Caco-2 (cell line): ENCODE results near the gene ARHGEF16. TPM values are rescaled to one million over a fixed set of nuclear protein-coding genes. Genes with fewer than 3 reads are reported as not detected.

Experiments used
- BruUV-seq: library from RNA; stranded (reverse); fragments of 400-500 nt; replicated peaks from 2 replicates; lab custom pipeline; 2021; lab: Mats Ljungman, UMichigan
- CTCF ChIA-PET: fragments of 300-600 bp; sonication (Branson Sonifier 250); formaldehyde crosslinking; loops from one replicate; lab custom pipeline; 2022; ENCODE audit warnings: antibody characterized with exemption; lab: Charles Lee
- POLR2A ChIA-PET: fragments of 300-600 bp; sonication (Branson Sonifier 250); formaldehyde crosslinking; loops from one replicate; lab custom pipeline; 2022; ENCODE audit warnings: antibody characterized with exemption; lab: Charles Lee
- DNase-seq, 2 experiments: peaks; one replicate each; pipeline versions ENCODE4 v3.0.0 to v3.0.0-alpha.2; 2020 to 2022
- H3K27me3 ChIP-seq: replicated peaks from 2 replicates; pipeline ENCODE4 v1.6.0; 2011; ENCODE audit warnings: low read length; ENCODE audit not compliant: control insufficient read depth, insufficient read depth
- H3K36me3 ChIP-seq: 2 replicates; pipeline ENCODE4 v1.5.1; 2011; ENCODE audit warnings: low read length; ENCODE audit not compliant: control insufficient read depth, insufficient read depth
- H3K4me1 ChIP-seq: fragments of 250-450 bp; sonication (Bioruptor Pico); 2 replicates; pipeline ENCODE4 v1.5.1; 2020; ENCODE audit warnings: mild to moderate bottlenecking
- H3K4me3 ChIP-seq: 2 replicates; pipeline ENCODE4 v1.5.1; 2011; ENCODE audit warnings: low read depth, mild to moderate bottlenecking, control low read depth, low read length
- H3K9me3 ChIP-seq: fragments of 250-450 bp; sonication (Bioruptor Pico); 2 replicates; pipeline ENCODE4 v1.5.1; 2020; ENCODE audit warnings: mild to moderate bottlenecking, moderate library complexity
- H3K27ac Mint-ChIP-seq: one replicate; pipeline ENCODE4 v1.8.0; 2022; ENCODE audit warnings: mixed read lengths; ENCODE audit not compliant: unreplicated experiment
- H3K27me3 Mint-ChIP-seq: one replicate; pipeline ENCODE4 v1.8.0; 2022; ENCODE audit warnings: mixed read lengths; ENCODE audit not compliant: insufficient read depth, unreplicated experiment
- H3K36me3 Mint-ChIP-seq: one replicate; pipeline ENCODE4 v1.8.0; 2022; ENCODE audit warnings: mild to moderate bottlenecking, mixed read lengths; ENCODE audit not compliant: insufficient read depth, unreplicated experiment
- H3K4me1 Mint-ChIP-seq: one replicate; pipeline ENCODE4 v1.8.0; 2022; ENCODE audit warnings: low read depth, mixed read lengths; ENCODE audit not compliant: unreplicated experiment
- H3K4me3 Mint-ChIP-seq: one replicate; pipeline ENCODE4 v1.8.0; 2022; ENCODE audit warnings: mild to moderate bottlenecking, moderate library complexity, mixed read lengths; ENCODE audit not compliant: unreplicated experiment
- H3K9me3 Mint-ChIP-seq: one replicate; pipeline ENCODE4 v1.8.0; 2022; ENCODE audit warnings: mixed read lengths; ENCODE audit not compliant: unreplicated experiment
- CTCF ChIP-seq, 2 experiments: fragments of 200-600 bp in 1 of 2; IDR thresholded peaks; 1 replicate in 1 of 2; 2 replicates in 1 of 2; pipeline versions ENCODE4 v1.5.1 to v1.8.0; 2011 to 2022; ENCODE audit warnings: antibody characterized with exemption in 1 of 2, control low read depth in 1 of 2, inconsistent platforms in 1 of 2, low read depth in 1 of 2, low read length in 1 of 2, mild to moderate bottlenecking in 1 of 2, moderate library complexity in 1 of 2; ENCODE audit not compliant: insufficient read depth in 1 of 2, severe bottlenecking in 1 of 2, unreplicated experiment in 1 of 2
- intact Hi-C: fragments of 100-400 bp; cut with micrococcal nuclease; formaldehyde crosslinking; loops from one replicate; pipeline ENCODE4 v1.10.0; 2022; ENCODE audit not compliant: unreplicated experiment
- total RNA-seq: library from RNA; stranded (reverse); gene quantifications from 2 replicates; pipeline ENCODE4 v1.2.3, GENCODE V29; 2022

ARHGEF16 gene
- total RNA-seq, 1 experiment from 2014 or later: 40.6 TPM

DNA sequence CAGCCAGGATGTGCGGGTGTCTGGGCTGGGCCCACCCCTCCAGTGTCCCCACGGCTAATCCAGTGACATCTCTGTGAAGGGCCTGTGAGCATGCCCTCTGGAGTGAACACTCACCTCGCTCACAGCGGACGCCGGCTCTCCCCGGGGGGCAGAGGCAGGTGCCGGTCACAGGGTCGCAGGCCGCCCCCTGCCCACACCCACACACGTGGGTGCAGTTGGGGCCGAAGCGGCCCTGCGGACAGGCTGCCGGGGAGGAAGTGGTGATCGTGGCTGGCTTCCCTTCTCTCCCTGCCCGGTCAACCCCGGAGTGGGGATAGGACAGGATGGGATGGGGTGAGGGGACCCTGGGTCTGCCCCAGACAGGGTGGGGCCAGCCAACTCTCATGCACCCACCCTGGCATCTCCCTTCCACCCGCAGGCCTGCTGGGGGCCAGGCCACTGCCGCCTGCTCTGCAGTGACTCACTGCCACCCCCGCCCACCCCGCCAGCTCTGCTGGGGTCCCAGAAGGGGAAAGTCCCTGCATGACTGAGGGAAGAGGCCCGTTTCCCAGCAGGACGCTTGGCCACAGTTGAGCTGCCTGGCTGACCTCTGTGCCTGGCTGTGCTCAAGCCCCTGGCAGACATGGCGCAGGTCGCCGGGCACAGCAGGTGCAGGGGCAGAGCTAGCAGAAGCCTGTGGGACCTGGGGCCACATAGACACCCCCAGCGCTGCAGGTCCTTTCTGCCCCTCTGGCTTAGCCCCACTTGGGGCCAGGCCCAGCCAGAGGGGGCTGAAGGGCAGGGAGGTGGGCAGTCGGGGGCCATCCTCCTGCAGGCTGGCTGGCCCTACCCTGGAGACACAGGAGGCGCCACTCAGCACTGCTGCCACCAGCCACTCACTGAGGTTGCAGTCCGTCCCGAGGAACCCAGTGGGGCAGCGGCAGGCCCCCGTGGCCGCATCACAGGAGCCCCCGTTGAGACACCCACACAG is 41.6 kb downstream of the ARHGEF16 start:
- no peak overlapping the region for H3K4me3 ChIP-seq
- no peaks in the 10 kb centered on the region for H3K36me3 ChIP-seq
- ChIA-PET POLR2A (no interaction called here), CTCF (interaction anchor here (1.2 kb wide), 1 partner anchor 43 kb away, joined by 4 read pairs; no protein-coding TSS in a partner anchor)
- H3K4me1 ChIP-seq: no peaks in the 10 kb centered on the region
- no peaks in the 10 kb centered on the region for H3K9me3 ChIP-seq
- intact Hi-C loops: no loop called here
- no peaks in the 10 kb centered on the region for H3K4me1 Mint-ChIP-seq
- H3K4me3 Mint-ChIP-seq: no peak overlapping the region
- no peak for DNase-seq
- H3K36me3 Mint-ChIP-seq: peaks cover 5% of the 10 kb centered on the region
- H3K27me3 ChIP-seq: no peaks in the 10 kb centered on the region
- H3K9me3 Mint-ChIP-seq: no peaks in the 10 kb centered on the region
- H3K27me3 Mint-ChIP-seq: no peaks in the 10 kb centered on the region
- H3K27ac Mint-ChIP-seq: no peak overlapping the region
- no TSS peak for BruUV-seq
- no peak for TF ChIP-seq CTCF (IDR thresholded peaks at IDR 0.05; ENCODE audit: insufficient read depth in 1 of 2, low read depth in 1 of 2, low read length in 1 of 2, severe bottlenecking in 1 of 2, unreplicated experiment in 1 of 2)

DNA sequence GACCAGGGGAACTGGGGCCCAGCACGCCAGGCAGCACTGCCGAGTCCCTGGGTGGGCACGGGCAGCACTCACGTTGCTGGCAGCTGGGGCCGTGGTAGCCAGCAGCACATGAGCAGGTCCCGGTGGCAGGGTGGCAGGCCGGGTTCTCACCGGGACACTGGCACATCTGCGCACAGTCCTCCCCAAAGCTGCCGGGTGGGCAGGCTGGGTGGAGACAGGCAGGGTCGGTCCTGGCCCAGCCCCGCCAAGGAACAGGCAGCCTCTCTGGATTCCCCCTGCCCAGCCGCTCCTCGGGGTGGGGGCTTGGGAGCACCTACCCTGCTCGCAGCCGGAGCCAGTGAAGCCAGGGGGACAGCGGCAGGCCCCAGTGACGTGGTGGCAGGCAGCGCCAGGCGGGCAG is 42.5 kb downstream of the ARHGEF16 start:
- Mint-ChIP-seq H3K27ac (no peak overlapping the region), H3K27me3 (no peaks in the 10 kb centered on the region), H3K9me3 (no peaks in the 10 kb centered on the region), H3K36me3 (no peaks in the 10 kb centered on the region), H3K4me3 (no peak overlapping the region), H3K4me1 (no peaks in the 10 kb centered on the region)
- DNase-seq: no peak
- POLR2A ChIA-PET: no interaction called here
- no peaks in the 10 kb centered on the region for H3K4me1 ChIP-seq
- no peaks in the 10 kb centered on the region for H3K9me3 ChIP-seq
- H3K27me3 ChIP-seq: no peaks in the 10 kb centered on the region
- BruUV-seq: no TSS peak
- H3K4me3 ChIP-seq: no peak overlapping the region
- TF ChIP-seq CTCF (IDR thresholded peaks at IDR 0.05; ENCODE audit: insufficient read depth in 1 of 2, low read depth in 1 of 2, low read length in 1 of 2, severe bottlenecking in 1 of 2, unreplicated experiment in 1 of 2): no peak
- H3K36me3 ChIP-seq: no peaks in the 10 kb centered on the region
- intact Hi-C loops: no loop called here
- CTCF ChIA-PET: interaction anchor here (1.2 kb wide), 1 partner anchor 44 kb away, joined by 4 read pairs; no protein-coding TSS in a partner anchor

DNA sequence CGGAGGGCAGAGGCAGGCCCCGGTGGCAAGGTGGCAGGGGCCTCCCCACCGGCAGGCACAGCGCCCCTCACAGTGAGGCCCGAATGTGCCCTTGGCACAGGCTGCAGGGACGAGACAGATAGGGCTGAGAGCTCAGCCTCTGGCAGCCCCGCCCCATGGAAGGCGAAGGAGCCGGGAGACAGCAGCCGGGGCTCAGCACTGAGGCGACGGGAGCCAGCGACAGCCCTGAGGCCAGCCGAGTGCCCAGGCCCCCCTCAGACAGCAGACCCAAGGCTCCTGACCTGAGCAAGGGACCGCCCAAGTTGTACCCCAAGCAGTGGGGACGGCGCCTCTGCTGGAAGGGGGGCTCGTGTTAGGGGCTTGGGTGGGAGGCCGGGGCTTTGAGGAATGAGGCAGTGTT is 43.1 kb downstream of the ARHGEF16 start:
- Mint-ChIP-seq H3K4me3 (no peak overlapping the region), H3K36me3 (no peaks in the 10 kb centered on the region), H3K27ac (no peak overlapping the region), H3K27me3 (no peaks in the 10 kb centered on the region), H3K4me1 (no peaks in the 10 kb centered on the region), H3K9me3 (no peaks in the 10 kb centered on the region)
- Histone ChIP-seq H3K36me3 (no peaks in the 10 kb centered on the region), H3K4me3 (no peak overlapping the region), H3K27me3 (no peaks in the 10 kb centered on the region), H3K4me1 (no peaks in the 10 kb centered on the region), H3K9me3 (no peaks in the 10 kb centered on the region)
- no peak for DNase-seq
- CTCF ChIA-PET: no interaction called here
- BruUV-seq: no TSS peak
- intact Hi-C loops: no loop called here
- POLR2A ChIA-PET: no interaction called here
- TF ChIP-seq CTCF (IDR thresholded peaks at IDR 0.05; ENCODE audit: insufficient read depth in 1 of 2, low read depth in 1 of 2, low read length in 1 of 2, severe bottlenecking in 1 of 2, unreplicated experiment in 1 of 2): no peak
